Measurements from ENCODE around the gene SERTAD4.

DNA sequence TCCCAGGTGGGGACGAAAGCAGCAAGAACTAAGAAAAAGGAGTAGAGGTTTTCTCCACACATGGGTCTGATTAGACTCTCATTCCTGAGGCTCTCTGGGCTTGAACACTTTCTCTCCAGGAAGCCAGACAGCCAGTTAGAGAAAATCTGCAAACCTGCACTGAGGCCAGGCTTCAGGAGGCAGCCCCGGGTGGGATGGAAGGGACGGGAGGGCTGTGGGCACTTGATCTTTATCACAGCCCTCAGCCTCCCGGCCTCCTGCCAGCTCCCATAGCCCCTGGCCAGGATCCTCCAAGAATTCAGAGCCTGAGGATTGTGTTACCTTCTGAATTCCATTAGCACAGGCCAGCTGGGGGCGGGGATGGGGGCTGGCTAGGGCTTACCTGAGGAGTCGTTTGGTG is 40.1 kb downstream of the SERTAD4 start:
- TF ChIP-seq JUND (IDR thresholded peaks at IDR 0.05; ENCODE audit: low read length) (no peak), EZH2 (IDR thresholded peaks at IDR 0.05; ENCODE audit: low read depth, low read length, severe bottlenecking) (no peak), EP300 (IDR thresholded peaks at IDR 0.05; ENCODE audit: borderline replicate concordance in 1 of 2, low read depth in 2 of 2, low read length in 2 of 2) (no peak), CTCF (IDR thresholded peaks at IDR 0.05; ENCODE audit: control extremely low read depth in 1 of 3, insufficient read depth in 1 of 3, low read depth in 1 of 3, low read length in 3 of 3) (no peak), GTF2F1 (IDR thresholded peaks at IDR 0.05; ENCODE audit: borderline replicate concordance, low read depth, low read length) (no peak), ATF3 (IDR thresholded peaks at IDR 0.05; ENCODE audit: insufficient read depth, low read depth, low read length) (no peak), ZNF274 (IDR thresholded peaks at IDR 0.05; ENCODE audit: borderline replicate concordance, extremely low read depth, low read length) (no peak), GABPA (IDR thresholded peaks at IDR 0.05; ENCODE audit: borderline replicate concordance, insufficient read depth, low read length) (no peak), TAF1 (IDR thresholded peaks at IDR 0.05; ENCODE audit: low read depth, low read length) (no peak), SIN3A (conservative IDR thresholded peaks at IDR 0.05 in 1 of 2, IDR thresholded peaks at IDR 0.05 in 1 of 2; ENCODE audit: low read depth in 1 of 2, low read length in 2 of 2) (no peak), SUZ12 (IDR thresholded peaks at IDR 0.05; ENCODE audit: low read length) (no peak), POLR2AphosphoS5 (IDR thresholded peaks at IDR 0.05; ENCODE audit: low read depth, low read length) (no peak), POLR2A (IDR thresholded peaks at IDR 0.05; ENCODE audit: control extremely low read depth in 1 of 2, low read depth in 2 of 2, low read length in 2 of 2) (no peak)
- TF ChIP-seq, protein P1, sequence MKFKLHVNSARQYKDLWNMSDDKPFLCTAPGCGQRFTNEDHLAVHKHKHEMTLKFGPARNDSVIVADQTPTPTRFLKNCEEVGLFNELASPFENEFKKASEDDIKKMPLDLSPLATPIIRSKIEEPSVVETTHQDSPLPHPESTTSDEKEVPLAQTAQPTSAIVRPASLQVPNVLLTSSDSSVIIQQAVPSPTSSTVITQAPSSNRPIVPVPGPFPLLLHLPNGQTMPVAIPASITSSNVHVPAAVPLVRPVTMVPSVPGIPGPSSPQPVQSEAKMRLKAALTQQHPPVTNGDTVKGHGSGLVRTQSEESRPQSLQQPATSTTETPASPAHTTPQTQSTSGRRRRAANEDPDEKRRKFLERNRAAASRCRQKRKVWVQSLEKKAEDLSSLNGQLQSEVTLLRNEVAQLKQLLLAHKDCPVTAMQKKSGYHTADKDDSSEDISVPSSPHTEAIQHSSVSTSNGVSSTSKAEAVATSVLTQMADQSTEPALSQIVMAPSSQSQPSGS (IDR thresholded peaks at IDR 0.05; ENCODE audit: low read length) = no peak

All from H1 (cell line).